Endothelial cell of umbilical vein (primary cell): Measurements from ENCODE around the gene HOXA3.

ENCODE experiments used
- CTCF ChIP-seq, 2 donors: IDR thresholded peaks; 1 replicate in 1 of 2; 2 replicates in 1 of 2; pipeline ENCODE4 v1.5.1; 2011; ENCODE audit warnings: low read length in 2 of 2, mild to moderate bottlenecking in 2 of 2, moderate library complexity in 2 of 2, control low read depth in 1 of 2, inconsistent platforms in 1 of 2, low read depth in 1 of 2; ENCODE audit not compliant: insufficient read depth in 1 of 2; ENCODE audit errors: extremely low read depth in 1 of 2
- MAX ChIP-seq: IDR thresholded peaks from 2 replicates; pipeline ENCODE4 v1.6.1; 2011; ENCODE audit not compliant: insufficient read depth, insufficient read length
- POLR2A ChIP-seq: IDR thresholded peaks from 2 replicates; pipeline ENCODE4 v1.6.1; 2012; ENCODE audit warnings: low read depth, mild to moderate bottlenecking, control low read depth, low read length

- TF ChIP-seq CTCF (IDR thresholded peaks at IDR 0.05; ENCODE audit: extremely low read depth in 1 of 2, insufficient read depth in 1 of 2, low read depth in 1 of 2, low read length in 2 of 2): no peak
- TF ChIP-seq POLR2A: no peak
- TF ChIP-seq MAX: no peak
Measured at GRCh38 chr7:27164045-27164366, 11.6 kb upstream of the HOXA3 start.
